Neuronal stem cell (in vitro differentiated cells): ENCODE measurements around the gene TIE1.
"Not testable (repeated sequence)": the region's sequence is repeated elsewhere in the genome, so short reads cannot be mapped to it uniquely, and the experiment has no call there.

ENCODE experiments used
- DNase-seq: peaks from one replicate; pipeline ENCODE4 v3.0.0-alpha.2; 2013; ENCODE audit warnings: low spot score
- H2AFZ ChIP-seq: one replicate; pipeline ENCODE4 v1.6.1; 2013; ENCODE audit warnings: mild to moderate bottlenecking, low read length, inconsistent platforms
- H2AK5ac ChIP-seq: 2 replicates; pipeline ENCODE4 v1.6.1; 2013; ENCODE audit warnings: low read depth, mild to moderate bottlenecking, inconsistent platforms, low read length, moderate library complexity, mixed read lengths
- H2BK120ac ChIP-seq: 2 replicates; pipeline ENCODE4 v1.6.1; 2013; ENCODE audit warnings: low read depth, mild to moderate bottlenecking, inconsistent platforms, low read length, moderate library complexity, mixed read lengths
- H2BK12ac ChIP-seq: one replicate; pipeline ENCODE4 v1.6.1; 2013; ENCODE audit warnings: low read length, inconsistent platforms
- H2BK15ac ChIP-seq: 2 replicates; pipeline ENCODE4 v1.6.1; 2013; ENCODE audit warnings: mild to moderate bottlenecking, low read length, inconsistent platforms, mixed read lengths
- H2BK5ac ChIP-seq: one replicate; pipeline ENCODE4 v1.6.1; 2013; ENCODE audit warnings: inconsistent platforms, mild to moderate bottlenecking, low read length, moderate library complexity
- H3K14ac ChIP-seq: one replicate; pipeline ENCODE4 v1.6.1; 2013; ENCODE audit warnings: low read length, inconsistent platforms
- H3K18ac ChIP-seq: 2 replicates; pipeline ENCODE4 v1.6.1; 2013; ENCODE audit warnings: low read length, inconsistent platforms
- H3K23ac ChIP-seq: 2 replicates; pipeline ENCODE4 v1.6.1; 2013; ENCODE audit warnings: low read depth, mild to moderate bottlenecking, mixed read lengths, low read length, inconsistent platforms; ENCODE audit not compliant: poor library complexity
- H3K27ac ChIP-seq: replicated peaks from 3 replicates; pipeline ENCODE4 v1.5.1; 2013; ENCODE audit warnings: low read length, inconsistent platforms
- H3K27me3 ChIP-seq, 3 experiments: 2 replicates each; pipeline ENCODE4 v1.6.1; 2013; ENCODE audit warnings: low read length in 3 of 3, mild to moderate bottlenecking in 2 of 3, inconsistent platforms in 1 of 3, low read depth in 1 of 3, mixed read lengths in 1 of 3, moderate library complexity in 1 of 3; ENCODE audit not compliant: control insufficient read depth in 3 of 3, insufficient read depth in 3 of 3
- H3K36me3 ChIP-seq, 2 donors: replicated peaks in 1 of 2; 2 replicates each; pipeline ENCODE4 v1.6.1; 2013; ENCODE audit warnings: low read length in 2 of 2; ENCODE audit not compliant: control insufficient read depth in 2 of 2, insufficient read depth in 2 of 2
- H3K4ac ChIP-seq: 2 replicates; pipeline ENCODE4 v1.6.1; 2013; ENCODE audit warnings: inconsistent platforms, mild to moderate bottlenecking, low read length, moderate library complexity
- H3K4me1 ChIP-seq, 2 donors: 1 replicate in 1 of 2; 2 replicates in 1 of 2; pipeline ENCODE4 v1.6.1; 2013; ENCODE audit warnings: low read length in 2 of 2, low read depth in 1 of 2; ENCODE audit not compliant: control insufficient read depth in 2 of 2, insufficient read depth in 1 of 2
- H3K4me2 ChIP-seq: one replicate; pipeline ENCODE4 v1.6.1; 2013; ENCODE audit warnings: mild to moderate bottlenecking, low read length, inconsistent platforms; ENCODE audit not compliant: insufficient read depth, poor library complexity, severe bottlenecking
- H3K4me3 ChIP-seq, 2 donors: 2 replicates each; pipeline ENCODE4 v1.5.1; 2013; ENCODE audit warnings: low read length in 2 of 2, mild to moderate bottlenecking in 2 of 2, inconsistent platforms in 1 of 2, moderate library complexity in 1 of 2
- H3K79me1 ChIP-seq: one replicate; pipeline ENCODE4 v1.6.1; 2013; ENCODE audit warnings: low read depth, mild to moderate bottlenecking, inconsistent platforms, low read length, moderate library complexity
- H3K9ac ChIP-seq: one replicate; pipeline ENCODE4 v1.6.1; 2013; ENCODE audit warnings: mild to moderate bottlenecking, low read depth, low read length, inconsistent platforms; ENCODE audit not compliant: poor library complexity
- H3K9me3 ChIP-seq, 2 donors: replicated peaks in 1 of 2; 2 replicates each; pipeline versions ENCODE3 to v1.6.1; 2013; ENCODE audit warnings: low read length in 2 of 2, mild to moderate bottlenecking in 2 of 2, inconsistent platforms in 1 of 2, low read depth in 1 of 2, mixed read lengths in 1 of 2, moderate library complexity in 1 of 2; ENCODE audit not compliant: control insufficient read depth in 2 of 2, insufficient read depth in 1 of 2
- H4K8ac ChIP-seq: one replicate; pipeline ENCODE4 v1.6.1; 2013; ENCODE audit warnings: low read depth, mild to moderate bottlenecking, inconsistent platforms, low read length, moderate library complexity
- H4K91ac ChIP-seq: one replicate; pipeline ENCODE4 v1.6.1; 2013; ENCODE audit warnings: low read length, low read depth, mild to moderate bottlenecking, inconsistent platforms; ENCODE audit not compliant: poor library complexity
- WGBS, 2 donors: extraction: QIAGEN DNeasy Blood & Tissue Kit; methylation state at CpG; one replicate each; pipeline ENCODE4 v1.1.7; 2013; ENCODE audit warnings: missing lambda C conversion rate in 2 of 2, mixed read lengths in 1 of 2; ENCODE audit not compliant: insufficient read length in 2 of 2, insufficient replicate concordance in 1 of 2; ENCODE audit errors: extremely low coverage in 2 of 2; 5-methylcytosine and 5-hydroxymethylcytosine counted together

TIE1 gene

GRCh38 chr1:43367026-43367903 lies 66.5 kb downstream of the TIE1 start:
- Histone ChIP-seq H3K4me2 (peak overlapping the region; percentile 77), H3K4ac (no peak overlapping the region), H4K91ac (peak overlapping the region; percentile 82), H4K8ac (no peak overlapping the region), H2BK12ac (peak overlapping the region; percentile 99), H2BK15ac (peak overlapping the region; percentile 76), H3K4me3 (peak overlapping the region; percentile 77 to 79), H3K9ac (peak overlapping the region; percentile 93), H3K9me3 (no peaks in the 10 kb centered on the region), H3K23ac (peak overlapping the region; percentile 94), H2AK5ac (peak overlapping the region; percentile 90), H3K14ac (peak overlapping the region; percentile 90), H3K18ac (peak overlapping the region; percentile 98), H2AFZ (peak overlapping the region; percentile 99), H2BK120ac (no peak overlapping the region), H3K27me3 (no peaks in the 10 kb centered on the region), H2BK5ac (peak overlapping the region; percentile 82), H3K4me1 (peaks cover 11 to 29% of the 10 kb centered on the region in 2 donors), H3K79me1 (peaks cover 4% of the 10 kb centered on the region), H3K36me3 (peaks cover 19 to 32% of the 10 kb centered on the region in 2 donors), H3K27ac (peak overlapping the region; percentile 46)
- no CpG with 5 or more reads among the region's 48 CpGs for WGBS, 2 donors
- no peak for DNase-seq

- peak within 1 kb of the TSS; percentile 90 for H2AK5ac ChIP-seq
- peaks cover 4% of the 10 kb centered on the region for H3K79me1 ChIP-seq
- H3K9me3 ChIP-seq, result no peaks in the 10 kb centered on the region
- WGBS, 2 donors, result no CpG with 5 or more reads among the region's 58 CpGs
- peak; percentile 83 for DNase-seq
- H3K9ac ChIP-seq, result peak within 1 kb of the TSS; percentile 93
- peak within 1 kb of the TSS; percentile 54 for H3K4ac ChIP-seq
- peaks cover 17 to 25% of the 10 kb centered on the region in 2 donors for H3K36me3 ChIP-seq
- H3K4me2 ChIP-seq, result peak within 1 kb of the TSS; percentile 77
- peak within 1 kb of the TSS; percentile 99 for H2AFZ ChIP-seq
- no peak within 1 kb of the TSS for H2BK120ac ChIP-seq
- peak within 1 kb of the TSS; percentile 99 for H2BK12ac ChIP-seq
- peak within 1 kb of the TSS; percentile 82 for H4K91ac ChIP-seq
- H3K27me3 ChIP-seq, result no peaks in the 10 kb centered on the region
- peak within 1 kb of the TSS; percentile 90 for H3K14ac ChIP-seq
- peak within 1 kb of the TSS; percentile 99 for H3K18ac ChIP-seq
- peak within 1 kb of the TSS; percentile 94 for H3K27ac ChIP-seq
- peak within 1 kb of the TSS; percentile 76 for H2BK15ac ChIP-seq
- H3K23ac ChIP-seq, result peak within 1 kb of the TSS; percentile 94
- H3K4me1 ChIP-seq, result peaks cover 11 to 28% of the 10 kb centered on the region in 2 donors
- peak within 1 kb of the TSS; percentile 82 for H2BK5ac ChIP-seq
- H3K4me3 ChIP-seq, result peak within 1 kb of the TSS; percentile 77 to 81
- no peak within 1 kb of the TSS for H4K8ac ChIP-seq
These were observed 67.3 kb downstream of the TIE1 start, which contains the start of gene ELOVL1 for GRCh38 chr1:43367904-43368645. TSS of gene ELOVL1 (minus strand) at chr1:43368011. CDS start at chr1:43365609, 2,402 bp downstream.

GRCh38 chr1:43368646-43369020 lies 67.9 kb downstream of the TIE1 start:
- Histone ChIP-seq H2BK5ac (no peak overlapping the region), H2AFZ (peak overlapping the region; percentile 99), H3K18ac (peak overlapping the region; percentile 29), H3K36me3 (peaks cover 14 to 20% of the 10 kb centered on the region in 2 donors), H3K4ac (no peak overlapping the region), H4K8ac (no peak overlapping the region), H4K91ac (no peak overlapping the region), H2BK12ac (no peak overlapping the region), H3K4me2 (peak overlapping the region; percentile 40), H3K9ac (no peak overlapping the region), H2BK15ac (no peak overlapping the region), H3K4me3 (peak overlapping the region; percentile 77 to 81), H3K27ac (peak overlapping the region; percentile 94), H3K9me3 (no peaks in the 10 kb centered on the region), H3K27me3 (no peaks in the 10 kb centered on the region), H3K14ac (no peak overlapping the region), H3K4me1 (peaks cover 11 to 23% of the 10 kb centered on the region in 2 donors), H2BK120ac (no peak overlapping the region), H3K79me1 (peaks cover 4% of the 10 kb centered on the region), H3K23ac (no peak overlapping the region), H2AK5ac (no peak overlapping the region)
- no peak for DNase-seq
- no CpG with 5 or more reads among the region's 6 CpGs for WGBS, 2 donors

- H3K4me2 ChIP-seq, DNase-seq, H3K27me3 ChIP-seq, H3K4me3 ChIP-seq, H3K14ac ChIP-seq, H2BK120ac ChIP-seq, H2BK15ac ChIP-seq, H4K91ac ChIP-seq, H3K23ac ChIP-seq, H2AK5ac ChIP-seq, H3K18ac ChIP-seq, H2BK12ac ChIP-seq, H4K8ac ChIP-seq, H3K9ac ChIP-seq, H3K36me3 ChIP-seq, H3K9me3 ChIP-seq, H3K27ac ChIP-seq, H2BK5ac ChIP-seq, H3K79me1 ChIP-seq, H3K4ac ChIP-seq, H2AFZ ChIP-seq: not testable (repeated sequence)
- peaks cover 11 to 17% of the 10 kb centered on the region in 2 donors for H3K4me1 ChIP-seq
- no CpG with 5 or more reads among the region's 6 CpGs for WGBS, 2 donors
These were observed 69.0 kb downstream of the TIE1 start for GRCh38 chr1:43369779-43370178.
